ENCODE data around the gene AKAP12. TPM values are rescaled to one million over a fixed set of nuclear protein-coding genes. Genes with fewer than 3 reads are reported as not detected.

Gene AKAP12
- total RNA-seq, 2 experiments from 2014 or later, result 4.1 to 5.0 TPM

- peaks cover 3% of the 10 kb centered on the region for H3K4me1 Mint-ChIP-seq
- H3K9me3 Mint-ChIP-seq (ENCODE audit: low read depth), result peaks cover 7% of the 10 kb centered on the region
- no peak overlapping the region for H3K4me3 Mint-ChIP-seq
- ChIA-PET CTCF (interaction anchor here (1.5 kb wide), 1 partner anchor 304 kb away, joined by 4 read pairs; no protein-coding TSS in a partner anchor), POLR2A (interaction anchor here (0.5 kb wide), 1 partner anchor 174 kb away, joined by 3 read pairs; no protein-coding TSS in a partner anchor)
- intact Hi-C loops (cut with DNase I, micrococcal nuclease), result no loop called here
- no peaks in the 10 kb centered on the region for H3K36me3 Mint-ChIP-seq (ENCODE audit: low read depth)
- no peak overlapping the region for H3K27ac Mint-ChIP-seq
- ATAC-seq (no peak), DNase-seq (no peak)
- peaks cover 5% of the 10 kb centered on the region for H3K27me3 Mint-ChIP-seq
These were observed 78.2 kb downstream of the AKAP12 start for GRCh38 chr6:151317995-151318365.

- intact Hi-C loops (cut with DNase I, micrococcal nuclease), result loop anchor here in 1 of 2 experiments (5.0 kb wide), 1 partner anchor 903 kb away; no protein-coding TSS in a partner anchor
- Mint-ChIP-seq H3K36me3 (ENCODE audit: low read depth) (no peaks in the 10 kb centered on the region), H3K27me3 (peaks cover 15% of the 10 kb centered on the region), H3K4me1 (peaks cover 14% of the 10 kb centered on the region), H3K27ac (no peak overlapping the region), H3K4me3 (no peak overlapping the region), H3K9me3 (ENCODE audit: low read depth) (peaks cover 7% of the 10 kb centered on the region)
- ChIA-PET POLR2A (no interaction called here), CTCF (interaction anchor here (1.5 kb wide), 1 partner anchor 10 kb away, joined by 4 read pairs; no protein-coding TSS in a partner anchor)
- ATAC-seq (no peak), DNase-seq (no peak)
These were observed 80.4 kb downstream of the AKAP12 start for GRCh38 chr6:151320140-151320539.

- no peak for ATAC-seq
- Mint-ChIP-seq H3K27me3 (peaks cover 23% of the 10 kb centered on the region), H3K4me3 (no peak overlapping the region), H3K36me3 (ENCODE audit: low read depth) (no peaks in the 10 kb centered on the region), H3K4me1 (peaks cover 23% of the 10 kb centered on the region), H3K9me3 (ENCODE audit: low read depth) (no peaks in the 10 kb centered on the region), H3K27ac (no peak overlapping the region)
- no peak for DNase-seq
- intact Hi-C loops (cut with DNase I, micrococcal nuclease), result loop anchor here in 1 of 2 experiments (5.0 kb wide), 1 partner anchor 904 kb away; no protein-coding TSS in a partner anchor
- CTCF ChIA-PET, result interaction anchor here (0.7 to 6.8 kb wide), 4 partner anchors 9 to 306 kb away, joined by 3 to 161 read pairs (median 4); no protein-coding TSS in a partner anchor
- POLR2A ChIA-PET, result no interaction called here
These were observed 81.7 kb downstream of the AKAP12 start for GRCh38 chr6:151321438-151321837.

- H3K4me3 Mint-ChIP-seq, result no peak overlapping the region
- no peak overlapping the region for H3K27ac Mint-ChIP-seq
- H3K9me3 Mint-ChIP-seq (ENCODE audit: low read depth), result no peaks in the 10 kb centered on the region
- ChIA-PET POLR2A (no interaction called here), CTCF (interaction anchor here (0.6 to 6.8 kb wide), 5 partner anchors 12 to 504 kb away, joined by 3 to 161 read pairs (median 67); no protein-coding TSS in a partner anchor)
- H3K36me3 Mint-ChIP-seq (ENCODE audit: low read depth), result no peaks in the 10 kb centered on the region
- intact Hi-C loops (cut with DNase I, micrococcal nuclease), result loop anchor here in 1 of 2 experiments (5.0 kb wide), 1 partner anchor 905 kb away; no protein-coding TSS in a partner anchor
- H3K27me3 Mint-ChIP-seq, result peaks cover 29% of the 10 kb centered on the region
- DNase-seq (no peak), ATAC-seq (no peak)
- H3K4me1 Mint-ChIP-seq, result peaks cover 20% of the 10 kb centered on the region
These were observed 82.8 kb downstream of the AKAP12 start for GRCh38 chr6:151322570-151322969.

GRCh38 chr6:151323791-151324487 is 84.2 kb downstream of the AKAP12 start:
- peak; percentile 90 for ATAC-seq
- intact Hi-C loops (cut with DNase I, micrococcal nuclease), result loop anchor here (1.0 to 5.0 kb wide), 5 partner anchors 84 to 907 kb away; no protein-coding TSS in a partner anchor
- POLR2A ChIA-PET, result interaction anchor here (0.6 kb wide), 1 partner anchor 112 kb away, joined by 6 read pairs; no protein-coding TSS in a partner anchor
- no peak overlapping the region for H3K4me3 Mint-ChIP-seq
- H3K9me3 Mint-ChIP-seq (ENCODE audit: low read depth), result no peaks in the 10 kb centered on the region
- no peaks in the 10 kb centered on the region for H3K36me3 Mint-ChIP-seq (ENCODE audit: low read depth)
- peaks cover 31% of the 10 kb centered on the region for H3K27me3 Mint-ChIP-seq
- DNase-seq, result peak; percentile 83
- CTCF ChIA-PET, result interaction anchor here (0.6 to 6.8 kb wide), 76 partner anchors 9 to 681 kb away, joined by 3 to 161 read pairs (median 4); partner anchors contain the start of gene AKAP12
- no peak overlapping the region for H3K27ac Mint-ChIP-seq
- H3K4me1 Mint-ChIP-seq, result peaks cover 20% of the 10 kb centered on the region

- H3K9me3 Mint-ChIP-seq (ENCODE audit: low read depth), result no peaks in the 10 kb centered on the region
- POLR2A ChIA-PET, result interaction anchor here (0.6 kb wide), 1 partner anchor 113 kb away, joined by 6 read pairs; no protein-coding TSS in a partner anchor
- H3K36me3 Mint-ChIP-seq (ENCODE audit: low read depth), result no peaks in the 10 kb centered on the region
- intact Hi-C loops (cut with DNase I, micrococcal nuclease), result loop anchor here (1.0 to 5.0 kb wide), 5 partner anchors 84 to 907 kb away; no protein-coding TSS in a partner anchor
- CTCF ChIA-PET, result interaction anchor here (0.6 to 6.8 kb wide), 74 partner anchors 10 to 507 kb away, joined by 3 to 161 read pairs (median 4); partner anchors contain the start of gene AKAP12
- no peak overlapping the region for H3K4me3 Mint-ChIP-seq
- peaks cover 31% of the 10 kb centered on the region for H3K27me3 Mint-ChIP-seq
- peaks cover 20% of the 10 kb centered on the region for H3K4me1 Mint-ChIP-seq
- ATAC-seq, result no peak
- H3K27ac Mint-ChIP-seq, result no peak overlapping the region
- no peak for DNase-seq
These were observed 84.7 kb downstream of the AKAP12 start for GRCh38 chr6:151324488-151324825.

GRCh38 chr6:151325075-151326050 is 85.6 kb downstream of the AKAP12 start:
- ATAC-seq (no peak), DNase-seq (peak; percentile 25)
- peak overlapping the region; percentile 63 for H3K4me3 Mint-ChIP-seq
- intact Hi-C loops (cut with DNase I, micrococcal nuclease), result loop anchor here in 1 of 2 experiments (2.0 kb wide), 1 partner anchor 507 kb away; no protein-coding TSS in a partner anchor
- H3K27me3 Mint-ChIP-seq, result peaks cover 35% of the 10 kb centered on the region
- H3K4me1 Mint-ChIP-seq, result peaks cover 20% of the 10 kb centered on the region
- H3K9me3 Mint-ChIP-seq (ENCODE audit: low read depth), result no peaks in the 10 kb centered on the region
- no peak overlapping the region for H3K27ac Mint-ChIP-seq
- no peaks in the 10 kb centered on the region for H3K36me3 Mint-ChIP-seq (ENCODE audit: low read depth)
- CTCF ChIA-PET, result interaction anchor here (0.7 to 6.8 kb wide), 61 partner anchors 9 to 508 kb away, joined by 3 to 161 read pairs (median 5); partner anchors contain the start of gene AKAP12
- POLR2A ChIA-PET, result no interaction called here

- peak overlapping the region; percentile 63 for H3K4me3 Mint-ChIP-seq
- ChIA-PET CTCF (interaction anchor here (0.7 to 6.8 kb wide), 14 partner anchors 9 to 508 kb away, joined by 3 to 161 read pairs (median 6); partner anchors contain the start of gene AKAP12), POLR2A (no interaction called here)
- H3K27ac Mint-ChIP-seq, result no peak overlapping the region
- H3K4me1 Mint-ChIP-seq, result peaks cover 20% of the 10 kb centered on the region
- ATAC-seq (no peak), DNase-seq (no peak)
- intact Hi-C loops (cut with DNase I, micrococcal nuclease), result no loop called here
- H3K9me3 Mint-ChIP-seq (ENCODE audit: low read depth), result no peaks in the 10 kb centered on the region
- H3K36me3 Mint-ChIP-seq (ENCODE audit: low read depth), result no peaks in the 10 kb centered on the region
- peaks cover 31% of the 10 kb centered on the region for H3K27me3 Mint-ChIP-seq
These were observed 86.5 kb downstream of the AKAP12 start for GRCh38 chr6:151326116-151326825.

GRCh38 chr6:151327101-151327500 is 87.3 kb downstream of the AKAP12 start:
- Mint-ChIP-seq H3K4me3 (no peak overlapping the region), H3K9me3 (ENCODE audit: low read depth) (no peaks in the 10 kb centered on the region), H3K27ac (no peak overlapping the region), H3K27me3 (peaks cover 31% of the 10 kb centered on the region), H3K4me1 (peaks cover 20% of the 10 kb centered on the region), H3K36me3 (ENCODE audit: low read depth) (no peaks in the 10 kb centered on the region)
- POLR2A ChIA-PET, result no interaction called here
- ATAC-seq (no peak), DNase-seq (no peak)
- CTCF ChIA-PET, result interaction anchor here (1.1 to 6.8 kb wide), 4 partner anchors 8 to 435 kb away, joined by 5 to 161 read pairs (median 72); no protein-coding TSS in a partner anchor
- intact Hi-C loops (cut with DNase I, micrococcal nuclease), result no loop called here

- Mint-ChIP-seq H3K4me1 (peaks cover 8% of the 10 kb centered on the region), H3K9me3 (ENCODE audit: low read depth) (no peaks in the 10 kb centered on the region), H3K27me3 (peaks cover 21% of the 10 kb centered on the region), H3K27ac (no peak overlapping the region), H3K36me3 (ENCODE audit: low read depth) (no peaks in the 10 kb centered on the region), H3K4me3 (no peak overlapping the region)
- ATAC-seq (no peak), DNase-seq (no peak)
- CTCF ChIA-PET, result interaction anchor here (1.2 to 2.3 kb wide), 3 partner anchors 9 to 438 kb away, joined by 4 to 7 read pairs (median 4); no protein-coding TSS in a partner anchor
- intact Hi-C loops (cut with DNase I, micrococcal nuclease), result no loop called here
- POLR2A ChIA-PET, result no interaction called here
These were observed 90.4 kb downstream of the AKAP12 start for GRCh38 chr6:151330130-151330696.
